Panc1 (cell line): ENCODE results near the gene ANKRD29.

Experiments
- CTCF ChIP-seq: fragments of 450-650 bp; IDR thresholded peaks from 2 replicates; pipeline ENCODE4 v1.5.1; 2017; ENCODE audit warnings: mild to moderate bottlenecking
- POLR2AphosphoS5 ChIP-seq: IDR thresholded peaks from 2 replicates; pipeline ENCODE4 v1.6.1; 2012; ENCODE audit warnings: mild to moderate bottlenecking, low read depth, low read length, moderate library complexity
- REST ChIP-seq, 2 experiments: IDR thresholded peaks; 2 replicates each; pipeline ENCODE4 v1.6.1; 2011 to 2012; ENCODE audit warnings: low read depth in 2 of 2, control low read depth in 1 of 2, low read length in 1 of 2, mild to moderate bottlenecking in 1 of 2, moderate library complexity in 1 of 2; ENCODE audit not compliant: insufficient read depth in 1 of 2
- SIN3A ChIP-seq: IDR thresholded peaks from 2 replicates; pipeline ENCODE4 v1.6.1; 2012; ENCODE audit warnings: low read depth, mild to moderate bottlenecking, low read length, moderate library complexity, borderline replicate concordance; ENCODE audit not compliant: insufficient read depth
- TCF7L2 ChIP-seq: IDR thresholded peaks from 2 replicates; pipeline ENCODE4 v1.6.1; 2011; ENCODE audit warnings: mild to moderate bottlenecking, low read depth, low read length, inconsistent platforms

- TF ChIP-seq CTCF = no peak
- TF ChIP-seq TCF7L2 = no peak
- no peak for TF ChIP-seq POLR2AphosphoS5
- no peak for TF ChIP-seq REST (IDR thresholded peaks at IDR 0.05; ENCODE audit: insufficient read depth in 1 of 2, low read depth in 2 of 2, low read length in 1 of 2)
- TF ChIP-seq SIN3A = no peak
Measured at GRCh38 chr18:23605941-23606340, 56.8 kb downstream of the ANKRD29 start.
